ENCODE results near the gene IGF2BP1.

DNA sequence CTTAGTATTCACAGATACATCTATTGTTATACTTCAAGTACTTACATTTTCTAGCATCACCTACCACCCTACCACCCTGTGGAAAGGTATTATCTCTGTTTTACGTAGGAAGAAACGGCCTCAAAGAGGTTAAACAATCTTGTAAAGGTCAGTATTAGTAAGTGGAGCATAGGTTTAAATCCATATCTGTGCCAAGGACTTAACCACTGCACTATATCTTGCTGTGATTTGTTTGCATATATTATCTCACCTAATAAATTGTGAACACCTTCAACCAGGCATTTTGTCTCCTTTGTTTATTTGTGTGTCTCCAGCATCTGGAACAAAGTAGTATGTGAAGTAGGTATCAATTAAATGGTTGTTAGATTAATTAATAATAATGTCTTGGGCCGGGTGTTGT is 27.3 kb downstream of the IGF2BP1 start:
- TF ChIP-seq, protein P1, sequence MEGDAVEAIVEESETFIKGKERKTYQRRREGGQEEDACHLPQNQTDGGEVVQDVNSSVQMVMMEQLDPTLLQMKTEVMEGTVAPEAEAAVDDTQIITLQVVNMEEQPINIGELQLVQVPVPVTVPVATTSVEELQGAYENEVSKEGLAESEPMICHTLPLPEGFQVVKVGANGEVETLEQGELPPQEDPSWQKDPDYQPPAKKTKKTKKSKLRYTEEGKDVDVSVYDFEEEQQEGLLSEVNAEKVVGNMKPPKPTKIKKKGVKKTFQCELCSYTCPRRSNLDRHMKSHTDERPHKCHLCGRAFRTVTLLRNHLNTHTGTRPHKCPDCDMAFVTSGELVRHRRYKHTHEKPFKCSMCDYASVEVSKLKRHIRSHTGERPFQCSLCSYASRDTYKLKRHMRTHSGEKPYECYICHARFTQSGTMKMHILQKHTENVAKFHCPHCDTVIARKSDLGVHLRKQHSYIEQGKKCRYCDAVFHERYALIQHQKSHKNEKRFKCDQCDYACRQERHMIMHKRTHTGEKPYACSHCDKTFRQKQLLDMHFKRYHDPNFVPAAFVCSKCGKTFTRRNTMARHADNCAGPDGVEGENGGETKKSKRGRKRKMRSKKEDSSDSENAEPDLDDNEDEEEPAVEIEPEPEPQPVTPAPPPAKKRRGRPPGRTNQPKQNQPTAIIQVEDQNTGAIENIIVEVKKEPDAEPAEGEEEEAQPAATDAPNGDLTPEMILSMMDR (IDR thresholded peaks at IDR 0.05; ENCODE audit: poor library complexity, severe bottlenecking): no peak
- no peak for TF ChIP-seq EZH2 (IDR thresholded peaks at IDR 0.05; ENCODE audit: borderline replicate concordance, insufficient read depth, low read length, poor library complexity, severe bottlenecking)
- no peak for TF ChIP-seq RAD21 (conservative IDR thresholded peaks at IDR 0.05)
- no peak for TF ChIP-seq EP300 (conservative IDR thresholded peaks at IDR 0.05; ENCODE audit: poor library complexity, severe bottlenecking)

All from neural cell (in vitro differentiated cells).